IPS-NIHi7 (cell line): ENCODE data around the gene BRIX1.
"Not testable (repeated sequence)": the region's sequence is repeated elsewhere in the genome, so short reads cannot be mapped to it uniquely, and the experiment has no call there.

Source experiments
- DNase-seq: peaks from one replicate; pipeline ENCODE4 v3.0.0; 2012; ENCODE audit warnings: mixed read lengths; ENCODE audit errors: extremely low spot score

Gene BRIX1

GRCh38 chr5:34968258-34968657 is 52.7 kb downstream of the BRIX1 start:
- no peak for DNase-seq

DNA sequence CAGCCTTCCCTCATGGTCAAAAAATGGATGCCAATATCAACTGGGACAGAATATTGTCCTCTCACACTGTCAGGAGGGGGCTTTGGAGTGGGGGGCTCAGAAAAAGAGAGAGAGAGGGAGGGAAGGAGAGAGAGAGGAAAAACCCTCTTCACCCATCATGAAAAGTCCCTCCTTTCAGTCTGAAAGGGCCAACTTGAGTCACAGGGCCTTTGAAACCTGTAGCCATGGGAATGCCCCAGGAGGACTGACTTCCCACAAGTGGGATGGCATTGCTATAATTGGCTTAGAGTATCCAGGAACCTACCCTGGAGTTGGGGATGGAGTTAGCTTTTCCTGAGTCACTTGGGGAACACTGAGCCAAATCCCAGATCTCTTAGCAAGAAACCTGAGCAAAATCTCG is 55.0 kb downstream of the BRIX1 start:
- DNase-seq, result no peak

DNA sequence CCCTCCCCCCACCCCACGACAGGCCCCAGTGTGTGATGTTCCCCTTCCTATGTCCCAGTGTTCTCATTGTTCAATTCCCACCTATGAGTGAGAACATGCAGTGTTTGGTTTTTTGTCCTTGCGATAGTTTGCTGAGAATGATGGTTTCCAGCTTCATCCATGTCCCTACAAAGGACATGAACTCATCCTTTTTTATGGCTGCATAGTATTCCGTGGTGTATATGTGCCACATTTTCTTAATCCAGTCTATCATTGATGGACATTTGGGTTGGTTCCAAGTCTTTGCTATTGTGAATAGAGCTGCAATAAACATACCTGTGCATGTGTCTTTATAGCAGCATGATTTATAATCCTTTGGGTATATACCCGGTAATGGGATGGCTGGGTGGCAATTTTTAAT is 56.1 kb downstream of the BRIX1 start:
- not testable (repeated sequence) for DNase-seq
